Measurements from ENCODE around the gene SLC4A5.

The SLC4A5 gene

GRCh38 chr2:74333896-74334586 lies 9.2 kb downstream of the SLC4A5 start:
- Histone ChIP-seq H3K9me3 (ENCODE audit: control insufficient read depth, low read length) (no peaks in the 10 kb centered on the region), H3K4me1 (peaks cover 18% of the 10 kb centered on the region)
- TF ChIP-seq, protein P1, sequence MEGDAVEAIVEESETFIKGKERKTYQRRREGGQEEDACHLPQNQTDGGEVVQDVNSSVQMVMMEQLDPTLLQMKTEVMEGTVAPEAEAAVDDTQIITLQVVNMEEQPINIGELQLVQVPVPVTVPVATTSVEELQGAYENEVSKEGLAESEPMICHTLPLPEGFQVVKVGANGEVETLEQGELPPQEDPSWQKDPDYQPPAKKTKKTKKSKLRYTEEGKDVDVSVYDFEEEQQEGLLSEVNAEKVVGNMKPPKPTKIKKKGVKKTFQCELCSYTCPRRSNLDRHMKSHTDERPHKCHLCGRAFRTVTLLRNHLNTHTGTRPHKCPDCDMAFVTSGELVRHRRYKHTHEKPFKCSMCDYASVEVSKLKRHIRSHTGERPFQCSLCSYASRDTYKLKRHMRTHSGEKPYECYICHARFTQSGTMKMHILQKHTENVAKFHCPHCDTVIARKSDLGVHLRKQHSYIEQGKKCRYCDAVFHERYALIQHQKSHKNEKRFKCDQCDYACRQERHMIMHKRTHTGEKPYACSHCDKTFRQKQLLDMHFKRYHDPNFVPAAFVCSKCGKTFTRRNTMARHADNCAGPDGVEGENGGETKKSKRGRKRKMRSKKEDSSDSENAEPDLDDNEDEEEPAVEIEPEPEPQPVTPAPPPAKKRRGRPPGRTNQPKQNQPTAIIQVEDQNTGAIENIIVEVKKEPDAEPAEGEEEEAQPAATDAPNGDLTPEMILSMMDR (IDR thresholded peaks at IDR 0.05), result no peak

DNA sequence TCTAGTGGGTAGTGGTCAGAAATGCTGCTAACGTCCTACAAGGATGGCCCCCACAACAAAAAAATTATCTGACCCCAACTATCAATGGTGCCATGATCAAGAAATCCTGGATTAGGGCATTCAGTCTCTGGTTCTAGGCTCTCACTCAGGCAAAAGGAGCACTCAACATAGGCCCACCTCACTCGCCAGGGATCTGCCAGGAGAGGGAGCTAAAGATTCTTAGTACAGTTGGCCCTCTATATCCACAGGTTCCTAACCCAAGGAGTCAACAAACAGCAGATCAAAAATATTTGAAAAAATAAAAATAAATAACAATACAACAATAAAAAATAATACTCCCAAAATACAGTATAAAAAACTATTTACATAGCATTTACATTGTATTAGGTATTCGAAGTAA lies 10.0 kb downstream of the SLC4A5 start:
- Histone ChIP-seq H3K27me3 (ENCODE audit: control insufficient read depth, insufficient read depth, low read length) (no peaks in the 10 kb centered on the region), H3K4me1 (peaks cover 25% of the 10 kb centered on the region), H3K4me3 (ENCODE audit: low read depth, low read length) (no peak overlapping the region), H3K36me3 (ENCODE audit: control insufficient read depth, insufficient read depth, low read length) (no peaks in the 10 kb centered on the region), H3K27ac (peak overlapping the region; percentile 89), H3K4me2 (ENCODE audit: low read length) (no peak overlapping the region), H3K79me2 (no peaks in the 10 kb centered on the region), H3K9me3 (ENCODE audit: control insufficient read depth, low read length) (no peaks in the 10 kb centered on the region), H2AFZ (no peak overlapping the region), H3K9ac (no peak overlapping the region)
- TF ChIP-seq, protein P1 (IDR thresholded peaks at IDR 0.05), result peak; percentile 50

More at GRCh38 chr2:74333896-74334586, 9.2 kb downstream of the SLC4A5 start:
- Histone ChIP-seq H3K36me3 (ENCODE audit: control insufficient read depth, insufficient read depth, low read length) (no peaks in the 10 kb centered on the region), H3K4me3 (ENCODE audit: low read depth, low read length) (no peak overlapping the region), H2AFZ (peak overlapping the region; percentile 63), H3K79me2 (no peaks in the 10 kb centered on the region), H3K4me2 (ENCODE audit: low read length) (no peak overlapping the region), H3K27me3 (ENCODE audit: control insufficient read depth, insufficient read depth, low read length) (no peaks in the 10 kb centered on the region), H3K27ac (peak overlapping the region; percentile 89), H3K9ac (no peak overlapping the region)

GRCh38 chr2:74332550-74333174 lies 10.6 kb downstream of the SLC4A5 start:
- no peaks in the 10 kb centered on the region for H3K27me3 ChIP-seq (ENCODE audit: control insufficient read depth, insufficient read depth, low read length)
- no peak overlapping the region for H3K4me3 ChIP-seq (ENCODE audit: low read depth, low read length)
- peaks cover 30% of the 10 kb centered on the region for H3K4me1 ChIP-seq
- no peak overlapping the region for H3K9ac ChIP-seq
- peak overlapping the region; percentile 20 for H2AFZ ChIP-seq
- no peaks in the 10 kb centered on the region for H3K79me2 ChIP-seq
- peak overlapping the region; percentile 89 for H3K27ac ChIP-seq
- no peaks in the 10 kb centered on the region for H3K36me3 ChIP-seq (ENCODE audit: control insufficient read depth, insufficient read depth, low read length)
- no peaks in the 10 kb centered on the region for H3K9me3 ChIP-seq (ENCODE audit: control insufficient read depth, low read length)
- no peak overlapping the region for H3K4me2 ChIP-seq (ENCODE audit: low read length)
- TF ChIP-seq, protein P1 (IDR thresholded peaks at IDR 0.05), result no peak

DNA sequence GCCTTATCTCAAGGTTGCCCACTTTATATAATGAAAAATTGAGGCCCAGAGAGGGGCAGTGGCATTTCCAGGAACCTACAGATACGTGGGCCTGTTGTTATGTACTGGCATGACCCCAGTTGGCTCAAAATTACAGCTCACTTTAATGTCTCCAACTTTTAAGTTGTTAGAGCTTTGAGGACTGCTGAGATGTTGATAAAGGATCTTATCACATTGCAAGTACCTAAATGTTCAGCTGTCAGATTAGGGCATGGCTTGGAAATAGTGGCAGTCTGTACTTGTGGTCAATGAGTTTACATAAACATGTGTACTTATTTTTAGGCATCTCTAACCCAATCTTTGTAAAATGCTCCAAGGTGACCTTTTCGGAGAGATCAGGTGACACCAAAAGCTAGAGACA lies 14.6 kb downstream of the SLC4A5 start:
- Histone ChIP-seq H3K79me2 (no peaks in the 10 kb centered on the region), H2AFZ (peak overlapping the region; percentile 77), H3K4me2 (ENCODE audit: low read length) (no peak overlapping the region), H3K36me3 (ENCODE audit: control insufficient read depth, insufficient read depth, low read length) (no peaks in the 10 kb centered on the region), H3K27me3 (ENCODE audit: control insufficient read depth, insufficient read depth, low read length) (no peaks in the 10 kb centered on the region), H3K27ac (peak overlapping the region; percentile 90), H3K9me3 (ENCODE audit: control insufficient read depth, low read length) (no peaks in the 10 kb centered on the region), H3K4me3 (ENCODE audit: low read depth, low read length) (no peak overlapping the region), H3K4me1 (peaks cover 41% of the 10 kb centered on the region), H3K9ac (no peak overlapping the region)
- TF ChIP-seq, protein P1 (IDR thresholded peaks at IDR 0.05), result no peak
